ENCODE data around the gene TAF1C. TPM values are rescaled to one million over a fixed set of nuclear protein-coding genes. Genes with fewer than 3 reads are reported as not detected.

TAF1C gene
- total and polyA plus RNA-seq, 11 donors: 16.3 to 34.4 (median 22.3) TPM

DNA sequence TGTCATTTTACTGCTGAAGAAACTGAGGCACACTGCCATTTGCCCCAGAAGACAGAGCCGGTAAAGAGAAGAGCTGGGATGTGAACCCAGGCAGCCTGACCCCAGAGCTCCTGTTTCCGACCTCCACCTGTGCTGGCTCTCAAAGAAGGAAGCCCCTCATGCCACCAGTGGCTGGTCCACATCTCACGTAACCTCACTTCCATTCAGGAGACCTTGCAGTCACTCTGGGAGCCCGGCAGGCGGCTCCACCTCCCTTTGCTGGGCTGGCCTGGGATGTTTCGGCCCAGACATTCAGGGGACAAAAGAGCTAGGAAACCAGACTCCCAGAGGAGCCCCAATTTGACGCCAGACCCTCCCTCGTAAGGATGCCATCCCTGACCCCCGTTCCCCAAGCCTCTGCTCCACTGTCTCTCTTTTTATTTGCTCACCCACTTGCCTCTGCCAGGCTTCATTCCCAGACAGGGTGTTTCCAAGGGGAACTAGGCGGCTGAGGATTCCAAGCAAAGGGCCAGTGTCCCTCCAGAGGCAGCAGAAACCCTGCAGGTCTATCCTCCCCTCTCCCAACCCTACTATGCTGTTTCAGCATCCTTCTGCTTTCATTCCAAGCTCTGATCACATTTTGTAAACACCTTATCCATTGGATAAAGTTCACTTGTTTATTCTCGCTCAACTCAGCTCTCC, 2.8 kb downstream of the TAF1C start:
- Histone ChIP-seq H3K27ac (peak overlapping the region in 9 of 12 donors; percentile 24 to 89 (median 79)), H3K4me3 (no peak overlapping the region), H3K9me3 (no peaks in the 10 kb centered on the region), H3K4me1 (peaks cover 0 to 67% (median 24%) of the 10 kb centered on the region in 12 donors), H3K36me3 (peaks cover 0 to 57% (median 46%) of the 10 kb centered on the region in 9 donors), H3K27me3 (no peaks in the 10 kb centered on the region)
- intact Hi-C loops (cut with DNase I): loop anchor here in 7 of 10 donors (5.0 to 10.0 kb wide), 7 partner anchors 37 to 359 kb away; partner anchors contain the start of genes DNAAF1 (in 2 of the 7), HSDL1 (in 2 of the 7) and OSGIN1 (in 1 of the 7)
- no peak for TF ChIP-seq POLR2A (IDR thresholded peaks at IDR 0.05)
- TF ChIP-seq, protein P1, sequence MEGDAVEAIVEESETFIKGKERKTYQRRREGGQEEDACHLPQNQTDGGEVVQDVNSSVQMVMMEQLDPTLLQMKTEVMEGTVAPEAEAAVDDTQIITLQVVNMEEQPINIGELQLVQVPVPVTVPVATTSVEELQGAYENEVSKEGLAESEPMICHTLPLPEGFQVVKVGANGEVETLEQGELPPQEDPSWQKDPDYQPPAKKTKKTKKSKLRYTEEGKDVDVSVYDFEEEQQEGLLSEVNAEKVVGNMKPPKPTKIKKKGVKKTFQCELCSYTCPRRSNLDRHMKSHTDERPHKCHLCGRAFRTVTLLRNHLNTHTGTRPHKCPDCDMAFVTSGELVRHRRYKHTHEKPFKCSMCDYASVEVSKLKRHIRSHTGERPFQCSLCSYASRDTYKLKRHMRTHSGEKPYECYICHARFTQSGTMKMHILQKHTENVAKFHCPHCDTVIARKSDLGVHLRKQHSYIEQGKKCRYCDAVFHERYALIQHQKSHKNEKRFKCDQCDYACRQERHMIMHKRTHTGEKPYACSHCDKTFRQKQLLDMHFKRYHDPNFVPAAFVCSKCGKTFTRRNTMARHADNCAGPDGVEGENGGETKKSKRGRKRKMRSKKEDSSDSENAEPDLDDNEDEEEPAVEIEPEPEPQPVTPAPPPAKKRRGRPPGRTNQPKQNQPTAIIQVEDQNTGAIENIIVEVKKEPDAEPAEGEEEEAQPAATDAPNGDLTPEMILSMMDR (IDR thresholded peaks at IDR 0.05): peak in 8 of 12 donors; percentile 14 to 54 (median 37)
- 66 to 83% (median 72%) methylated on average over 11 of the region's 11 CpGs for WGBS, 4 donors
- no peak for ATAC-seq
- no peak for DNase-seq

- no peaks in the 10 kb centered on the region for H3K9me3 ChIP-seq
- intact Hi-C loops (cut with DNase I): loop anchor here in 7 of 10 donors (5.0 to 10.0 kb wide), 7 partner anchors 36 to 359 kb away; partner anchors contain the start of genes DNAAF1 (in 2 of the 7), HSDL1 (in 2 of the 7) and OSGIN1 (in 1 of the 7)
- TF ChIP-seq POLR2A (IDR thresholded peaks at IDR 0.05): no peak
- no peaks in the 10 kb centered on the region for H3K27me3 ChIP-seq
- WGBS, 4 donors: 89 to 94% (median 91%) methylated on average over 5 of the region's 5 CpGs
- peaks cover 0 to 62% (median 51%) of the 10 kb centered on the region in 9 donors for H3K36me3 ChIP-seq
- DNase-seq (no peak), ATAC-seq (no peak)
- H3K4me1 ChIP-seq: peaks cover 0 to 69% (median 26%) of the 10 kb centered on the region in 12 donors
- H3K4me3 ChIP-seq: no peak overlapping the region
- peak overlapping the region in 9 of 12 donors; percentile 24 to 89 (median 79) for H3K27ac ChIP-seq
These were observed 3.3 kb downstream of the TAF1C start for GRCh38 chr16:84183572-84183875.

DNA sequence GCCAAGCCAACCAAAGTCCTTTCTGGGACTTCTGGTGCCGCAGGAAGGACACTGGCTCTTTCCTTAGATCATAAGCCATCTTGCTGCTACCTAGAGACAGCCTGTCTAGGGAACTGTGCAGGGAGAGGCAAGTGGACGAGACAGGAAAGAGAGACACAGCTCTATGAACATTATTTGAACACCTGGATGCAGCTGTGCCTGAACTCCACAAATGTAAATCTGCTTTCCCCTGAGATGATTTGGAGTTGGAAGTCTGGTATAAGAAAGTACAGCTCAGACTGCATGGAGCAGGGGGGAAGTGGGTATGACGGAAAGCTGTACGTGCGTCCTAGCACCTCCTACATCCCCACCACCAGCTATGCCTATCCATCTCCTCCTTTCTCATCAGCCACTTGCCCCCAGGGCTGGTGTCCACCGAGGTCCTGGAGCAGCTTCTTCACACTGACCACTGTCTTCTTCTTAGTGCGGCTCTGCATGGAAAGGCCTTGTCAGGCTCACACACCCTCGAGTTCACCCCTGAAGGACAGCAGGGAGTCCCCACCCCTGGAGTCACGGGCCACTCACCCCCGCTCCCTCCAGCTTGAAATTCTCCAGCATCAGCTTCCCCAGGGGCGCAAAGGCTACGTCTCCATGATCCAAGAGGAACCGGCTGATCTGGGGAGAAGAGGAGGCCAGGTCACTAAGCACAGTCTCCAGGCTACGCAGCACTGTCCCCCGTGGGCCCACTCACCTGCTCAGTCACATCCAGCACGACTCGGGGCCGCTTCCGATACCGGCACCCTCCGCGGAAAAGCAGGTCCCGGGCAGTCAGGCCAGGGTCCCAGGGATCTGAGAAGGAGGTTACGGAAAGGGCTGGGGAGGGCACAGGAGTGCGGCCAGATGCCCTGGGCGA, 3.9 kb downstream of the TAF1C start:
- Histone ChIP-seq H3K4me3 (no peak overlapping the region), H3K27ac (peak overlapping the region in 8 of 12 donors; percentile 62 to 89 (median 83)), H3K36me3 (peaks cover 0 to 68% (median 57%) of the 10 kb centered on the region in 9 donors), H3K4me1 (peaks cover 0 to 75% (median 31%) of the 10 kb centered on the region in 12 donors), H3K27me3 (no peaks in the 10 kb centered on the region), H3K9me3 (no peaks in the 10 kb centered on the region)
- intact Hi-C loops (cut with DNase I): loop anchor here in 7 of 10 donors (5.0 to 10.0 kb wide), 7 partner anchors 36 to 358 kb away; partner anchors contain the start of genes DNAAF1 (in 2 of the 7), HSDL1 (in 2 of the 7) and OSGIN1 (in 1 of the 7)
- ATAC-seq: no peak
- no peak for DNase-seq
- TF ChIP-seq POLR2A (IDR thresholded peaks at IDR 0.05): no peak
- TF ChIP-seq, protein P1 (IDR thresholded peaks at IDR 0.05): no peak
- 94 to 97% (median 96%) methylated on average over 23 to 26 of the region's 26 CpGs for WGBS, 4 donors

- H3K27ac ChIP-seq: peak overlapping the region in 3 of 12 donors; percentile 29 to 79 (median 74)
- H3K36me3 ChIP-seq: peaks cover 0 to 71% (median 59%) of the 10 kb centered on the region in 9 donors
- no peak for TF ChIP-seq POLR2A (IDR thresholded peaks at IDR 0.05)
- TF ChIP-seq, protein P1 (IDR thresholded peaks at IDR 0.05): no peak
- ATAC-seq (no peak), DNase-seq (no peak)
- H3K27me3 ChIP-seq: no peaks in the 10 kb centered on the region
- WGBS, 4 donors: 96 to 98% (median 96%) methylated on average over 16 to 18 of the region's 18 CpGs
- peaks cover 3 to 81% (median 38%) of the 10 kb centered on the region in 12 donors for H3K4me1 ChIP-seq
- H3K4me3 ChIP-seq: no peak overlapping the region
- H3K9me3 ChIP-seq: no peaks in the 10 kb centered on the region
- intact Hi-C loops (cut with DNase I): loop anchor here in 7 of 10 donors (5.0 to 10.0 kb wide), 7 partner anchors 35 to 357 kb away; partner anchors contain the start of genes DNAAF1 (in 2 of the 7), HSDL1 (in 2 of the 7) and OSGIN1 (in 1 of the 7)
These were observed 4.8 kb downstream of the TAF1C start for GRCh38 chr16:84182104-84182503.

Data from heart left ventricle (tissue), 16 donors.